ENCODE data around the gene NTN1. TPM values are rescaled to one million over a fixed set of nuclear protein-coding genes. Genes with fewer than 3 reads are reported as not detected.
"Not testable (repeated sequence)": the region's sequence is repeated elsewhere in the genome, so short reads cannot be mapped to it uniquely, and the experiment has no call there.

The NTN1 gene
- total RNA-seq: under 1 TPM; 0.10 to 0.20 TPM

- Mint-ChIP-seq H3K4me1 (ENCODE audit: low read depth in 2 of 2) (peaks cover 7 to 9% of the 10 kb centered on the region in 2 donors), H3K36me3 (no peaks in the 10 kb centered on the region), H3K9me3 (no peaks in the 10 kb centered on the region), H3K27me3 (peaks cover 31 to 53% of the 10 kb centered on the region in 2 donors), H3K4me3 (peak within 1 kb of the TSS; percentile 62), H3K27ac (no peak within 1 kb of the TSS)
- DNase-seq (ENCODE audit: low spot score) (peak; percentile 83), ATAC-seq (peak; percentile 80 to 88)
Observed at GRCh38 chr17:9021158-9021991, at the start of gene NTN1. NTN1 (plus strand) TSS chr17:9021510; CDS start chr17:9022374, 864 bp downstream.

DNA sequence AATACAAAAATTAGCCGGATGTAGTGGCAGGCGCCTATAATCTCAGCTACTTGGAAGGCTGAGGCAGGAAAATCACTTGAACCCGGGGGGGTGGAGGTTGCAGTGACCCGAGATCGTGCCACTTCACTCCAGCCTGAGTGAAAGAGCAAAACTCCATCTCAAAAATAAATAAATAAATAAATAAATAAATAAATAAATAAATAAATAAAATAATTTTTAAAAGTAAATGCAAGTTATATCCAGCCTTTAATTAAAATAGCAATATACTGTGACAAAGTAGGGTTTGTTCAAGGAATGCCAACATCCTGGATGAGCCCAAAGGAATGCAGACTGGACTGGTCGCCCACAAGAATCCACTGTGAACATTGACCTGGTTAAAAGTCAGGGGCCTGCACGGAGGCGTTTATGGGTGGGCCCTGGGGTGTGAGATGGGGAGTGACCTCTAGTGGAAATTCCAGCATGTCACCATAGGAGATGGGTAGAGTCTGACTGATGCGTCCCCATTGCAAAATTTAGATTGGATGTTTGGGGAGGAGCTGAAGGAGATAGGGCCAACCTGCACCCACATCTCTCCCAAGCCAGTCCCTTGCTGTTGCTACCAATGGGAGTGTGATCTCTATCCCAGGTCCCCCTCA, 46.1 kb upstream of the NTN1 start:
- Mint-ChIP-seq H3K27me3 (no peaks in the 10 kb centered on the region), H3K4me3 (no peak overlapping the region), H3K36me3 (no peaks in the 10 kb centered on the region), H3K9me3 (no peaks in the 10 kb centered on the region), H3K4me1 (ENCODE audit: low read depth in 2 of 2) (peaks cover 0 to 10% of the 10 kb centered on the region in 2 donors), H3K27ac (peak overlapping the region in 1 of 2 donors; percentile 41)
- ATAC-seq (peak in 1 of 2 donors; percentile 72), DNase-seq (ENCODE audit: low spot score) (no peak)

GRCh38 chr17:8976638-8977037, 44.7 kb upstream of the NTN1 start:
- H3K4me1 Mint-ChIP-seq (ENCODE audit: low read depth in 2 of 2): peaks cover 0 to 7% of the 10 kb centered on the region in 2 donors
- no peaks in the 10 kb centered on the region for H3K36me3 Mint-ChIP-seq
- H3K4me3 Mint-ChIP-seq: no peak overlapping the region
- no peaks in the 10 kb centered on the region for H3K27me3 Mint-ChIP-seq
- ATAC-seq (no peak), DNase-seq (ENCODE audit: low spot score) (no peak)
- H3K27ac Mint-ChIP-seq: peak overlapping the region in 1 of 2 donors; percentile 4
- H3K9me3 Mint-ChIP-seq: no peaks in the 10 kb centered on the region

DNA sequence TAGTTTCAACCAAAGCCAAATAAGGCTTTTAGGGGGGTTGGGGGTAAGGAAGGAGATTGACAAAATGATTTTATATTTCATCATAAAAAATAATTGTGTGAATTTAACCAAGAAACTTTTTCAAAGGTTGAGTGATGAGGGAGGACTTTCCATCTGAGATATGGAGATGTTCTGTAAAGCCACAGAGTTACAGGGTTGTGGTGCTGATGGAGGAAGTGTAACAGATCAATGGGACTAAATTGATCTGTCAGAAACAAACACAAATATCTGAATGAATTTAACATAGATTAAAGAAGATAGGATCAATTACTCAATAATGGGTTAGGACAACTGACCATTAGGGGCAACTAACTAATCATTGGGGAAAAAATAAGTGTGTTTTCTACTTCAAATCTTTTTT, 41.6 kb upstream of the NTN1 start:
- no peak for DNase-seq (ENCODE audit: low spot score)

DNA sequence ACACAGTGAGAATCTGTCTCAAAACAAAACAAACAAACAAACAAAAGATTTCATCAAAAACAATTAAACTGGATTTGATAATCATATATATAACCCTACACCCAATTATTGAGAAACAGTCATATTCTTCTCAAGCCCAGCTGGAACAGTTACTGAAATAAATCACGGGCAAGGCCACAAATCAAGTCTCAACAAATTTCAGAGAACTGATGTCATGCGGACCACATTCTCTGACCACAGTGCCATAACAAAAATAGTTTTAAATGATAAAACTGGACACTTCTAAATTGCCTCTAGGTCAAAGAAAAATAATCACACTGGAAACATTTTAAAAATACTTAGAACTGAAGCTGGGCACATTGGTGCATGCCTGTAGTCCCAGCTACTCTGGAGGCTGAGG, 39.9 kb upstream of the NTN1 start:
- H3K27ac Mint-ChIP-seq: no peak overlapping the region
- no peak overlapping the region for H3K4me3 Mint-ChIP-seq
- H3K27me3 Mint-ChIP-seq: no peaks in the 10 kb centered on the region
- H3K36me3 Mint-ChIP-seq: no peaks in the 10 kb centered on the region
- H3K9me3 Mint-ChIP-seq: no peaks in the 10 kb centered on the region
- DNase-seq (ENCODE audit: low spot score): no peak
- ATAC-seq: no peak
- H3K4me1 Mint-ChIP-seq (ENCODE audit: low read depth in 2 of 2): peaks cover 19 to 23% of the 10 kb centered on the region in 2 donors

More for the DNA sequence above, 41.6 kb upstream of the NTN1 start:
- H3K27me3 Mint-ChIP-seq: no peaks in the 10 kb centered on the region
- no peaks in the 10 kb centered on the region for H3K36me3 Mint-ChIP-seq
- H3K9me3 Mint-ChIP-seq: no peaks in the 10 kb centered on the region
- H3K4me1 Mint-ChIP-seq (ENCODE audit: low read depth in 2 of 2): peaks cover 5 to 11% of the 10 kb centered on the region in 2 donors
- no peak overlapping the region for H3K27ac Mint-ChIP-seq
- ATAC-seq: no peak
- no peak overlapping the region for H3K4me3 Mint-ChIP-seq

DNA sequence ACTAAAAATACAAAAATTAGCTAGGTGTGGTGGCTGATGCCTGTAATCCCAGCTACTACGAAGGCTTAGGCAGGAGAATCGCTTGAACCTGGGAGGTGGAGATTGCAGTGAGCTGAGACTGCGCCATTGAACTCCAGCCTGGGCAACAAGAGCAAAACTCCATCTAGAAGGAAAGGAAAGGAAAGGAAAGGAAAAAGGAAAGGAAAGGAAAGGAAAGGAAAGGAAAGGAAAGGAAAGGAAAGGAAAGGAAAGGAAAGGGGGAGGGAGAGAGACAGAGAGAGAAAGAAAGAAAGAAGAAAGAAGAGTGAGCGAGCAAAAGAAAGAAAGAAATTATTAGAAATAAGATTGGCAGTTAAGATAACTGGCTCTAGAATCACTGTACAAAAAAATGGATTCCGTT, 37.1 kb upstream of the NTN1 start:
- DNase-seq (ENCODE audit: low spot score); H3K36me3 Mint-ChIP-seq; ATAC-seq; H3K4me3 Mint-ChIP-seq; H3K9me3 Mint-ChIP-seq; H3K27me3 Mint-ChIP-seq: not testable (repeated sequence)
- H3K27ac Mint-ChIP-seq: peak overlapping the region; percentile 4 to 15
- H3K4me1 Mint-ChIP-seq (ENCODE audit: low read depth in 2 of 2): peaks cover 19 to 23% of the 10 kb centered on the region in 2 donors

GRCh38 chr17:8985054-8985701, 36.1 kb upstream of the NTN1 start:
- Mint-ChIP-seq H3K4me1 (ENCODE audit: low read depth in 2 of 2) (peaks cover 19 to 23% of the 10 kb centered on the region in 2 donors), H3K4me3 (no peak overlapping the region), H3K27ac (peak overlapping the region; percentile 7 to 18), H3K27me3 (no peaks in the 10 kb centered on the region), H3K9me3 (no peaks in the 10 kb centered on the region), H3K36me3 (no peaks in the 10 kb centered on the region)
- ATAC-seq (peak; percentile 36 to 78), DNase-seq (ENCODE audit: low spot score) (no peak)

DNA sequence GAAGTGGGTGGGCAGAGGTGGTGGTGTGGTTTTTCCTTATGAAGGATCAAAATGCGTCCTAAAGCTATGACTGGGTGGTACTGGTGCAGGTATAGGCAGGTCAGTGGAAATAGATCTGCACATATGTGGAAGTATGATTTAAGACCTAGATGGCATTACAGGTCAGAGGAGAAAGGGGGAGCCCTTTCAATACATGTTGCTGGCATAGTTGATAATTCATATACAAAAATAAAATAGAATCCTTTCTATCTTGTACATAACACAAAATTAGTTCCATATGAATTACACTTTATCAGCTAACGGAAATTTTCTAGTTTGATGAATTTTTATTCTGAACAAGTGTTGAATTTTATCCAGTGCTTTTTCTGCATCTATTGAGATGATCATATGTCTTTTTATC, 35.0 kb upstream of the NTN1 start:
- Mint-ChIP-seq H3K4me3 (no peak overlapping the region), H3K36me3 (no peaks in the 10 kb centered on the region), H3K9me3 (no peaks in the 10 kb centered on the region), H3K27ac (peak overlapping the region in 1 of 2 donors; percentile 18), H3K27me3 (peaks cover 0 to under 1% of the 10 kb centered on the region in 2 donors), H3K4me1 (ENCODE audit: low read depth in 2 of 2) (peaks cover 20 to 25% of the 10 kb centered on the region in 2 donors)
- ATAC-seq (no peak), DNase-seq (ENCODE audit: low spot score) (no peak)

DNA sequence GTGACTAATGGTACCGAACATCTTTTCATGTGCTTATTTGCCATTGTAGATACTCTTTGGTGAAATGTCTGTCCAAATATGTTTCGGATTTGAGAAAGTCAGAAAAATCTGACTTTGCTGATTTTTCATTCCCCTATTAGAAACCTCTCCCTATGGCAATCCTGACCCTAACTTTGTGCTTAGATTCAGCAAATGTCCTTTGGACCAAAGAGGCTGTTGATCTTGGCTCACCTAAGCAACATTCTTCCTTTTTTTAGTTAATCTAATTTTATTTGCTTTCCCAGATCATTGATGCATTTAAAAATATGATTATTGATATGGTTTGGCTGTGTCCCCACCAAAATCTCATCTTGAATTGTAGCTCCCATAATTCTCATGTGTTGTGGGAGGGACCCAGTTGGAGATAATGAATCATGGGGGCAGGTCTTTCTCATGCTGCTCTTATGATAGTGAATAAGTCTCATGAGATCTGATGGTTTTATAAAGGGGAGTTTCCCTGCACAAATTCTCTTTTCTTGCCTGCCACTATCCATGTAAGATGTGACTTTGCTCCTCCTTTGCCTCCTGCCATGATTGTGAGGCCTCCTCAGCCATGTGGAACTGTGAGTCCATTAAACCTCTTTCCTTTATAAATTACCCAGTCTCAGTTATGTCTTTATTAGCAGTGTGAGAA, 32.9 kb upstream of the NTN1 start:
- H3K4me1 Mint-ChIP-seq (ENCODE audit: low read depth in 2 of 2): peaks cover 25 to 32% of the 10 kb centered on the region in 2 donors

GRCh38 chr17:8991514-8992285, 29.6 kb upstream of the NTN1 start:
- no peaks in the 10 kb centered on the region for H3K9me3 Mint-ChIP-seq
- peaks cover 12 to 15% of the 10 kb centered on the region in 2 donors for H3K4me1 Mint-ChIP-seq (ENCODE audit: low read depth in 2 of 2)
- no peak overlapping the region for H3K4me3 Mint-ChIP-seq
- DNase-seq (ENCODE audit: low spot score) (peak; percentile 72), ATAC-seq (peak; percentile 60 to 62)
- H3K36me3 Mint-ChIP-seq: no peaks in the 10 kb centered on the region
- peaks cover 0 to 2% of the 10 kb centered on the region in 2 donors for H3K27me3 Mint-ChIP-seq
- peak overlapping the region in 1 of 2 donors; percentile 53 for H3K27ac Mint-ChIP-seq

More for the DNA sequence above, 32.9 kb upstream of the NTN1 start:
- H3K27me3 Mint-ChIP-seq; ATAC-seq; H3K27ac Mint-ChIP-seq; H3K36me3 Mint-ChIP-seq; H3K9me3 Mint-ChIP-seq; H3K4me3 Mint-ChIP-seq; DNase-seq (ENCODE audit: low spot score): not testable (repeated sequence)

- Mint-ChIP-seq H3K9me3 (no peaks in the 10 kb centered on the region), H3K27ac (no peak overlapping the region), H3K27me3 (peaks cover 0 to 2% of the 10 kb centered on the region in 2 donors), H3K36me3 (no peaks in the 10 kb centered on the region), H3K4me1 (ENCODE audit: low read depth in 2 of 2) (peaks cover 12 to 15% of the 10 kb centered on the region in 2 donors), H3K4me3 (no peak overlapping the region)
- DNase-seq (ENCODE audit: low spot score) (peak; percentile 69), ATAC-seq (peak; percentile 69 to 78)
Observed at GRCh38 chr17:8994319-8994718, 27.0 kb upstream of the NTN1 start.

- Mint-ChIP-seq H3K4me3 (no peak overlapping the region), H3K27ac (peak overlapping the region in 1 of 2 donors; percentile 61), H3K27me3 (peaks cover 6 to 8% of the 10 kb centered on the region in 2 donors), H3K36me3 (no peaks in the 10 kb centered on the region), H3K4me1 (ENCODE audit: low read depth in 2 of 2) (peaks cover 12 to 15% of the 10 kb centered on the region in 2 donors), H3K9me3 (no peaks in the 10 kb centered on the region)
- DNase-seq (ENCODE audit: low spot score) (no peak), ATAC-seq (no peak)
Observed at GRCh38 chr17:8995711-8996110, 25.6 kb upstream of the NTN1 start.

All from natural killer cell treated with Interleukin-12 subunit alpha and Interleukin-12 subunit beta and Interleukin-15 and Interleukin-18, amount 100 ng/mL, for 72 hours (primary cell).